ENCODE measurements around the gene PPARG. TPM values are rescaled to one million over a fixed set of nuclear protein-coding genes. Genes with fewer than 3 reads are reported as not detected.
A peak's percentile ranks its signal among the peaks of the same experiment; 100 is the strongest.

PPARG gene
- total and polyA plus RNA-seq, 2 of the 8 experiments (the other 6 are each of a cell fraction or from before 2014, with no cell fraction given), result 0.06 TPM; not detected in 1

DNA sequence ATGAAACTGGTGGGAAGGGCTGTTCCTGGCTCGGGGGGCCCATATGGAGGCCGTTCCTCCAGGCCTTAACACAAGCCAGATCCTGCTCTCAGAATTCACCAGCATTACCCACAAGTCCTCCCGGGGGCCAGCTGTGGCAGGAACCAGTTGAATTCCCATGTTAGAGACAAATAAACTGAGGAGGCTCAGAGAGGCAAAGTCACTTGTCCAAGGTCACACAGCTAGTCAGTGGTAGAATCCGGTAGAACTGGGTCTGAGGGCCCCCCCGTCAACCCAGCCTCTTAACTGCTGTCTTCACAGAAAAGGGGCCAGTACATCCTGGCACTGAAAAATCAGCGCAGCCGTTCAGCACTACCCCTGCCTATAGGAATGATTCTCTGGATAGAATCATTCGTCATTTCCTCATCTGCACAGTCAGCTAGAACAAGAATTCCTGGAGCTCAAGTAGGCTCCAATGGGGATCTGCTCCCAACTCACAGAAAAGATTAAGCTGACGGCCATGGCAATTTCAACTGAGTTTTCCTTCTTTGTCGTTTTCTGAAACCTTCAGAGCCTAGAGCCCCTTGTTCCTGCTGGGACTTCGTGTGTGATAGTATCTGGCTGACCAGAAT is 183.2 kb downstream of the PPARG start:
- H3K4me1 ChIP-seq (replicated peaks in 1 of 4; ENCODE audit: control insufficient read depth in 3 of 4, insufficient read depth in 4 of 4, low read length in 3 of 4), result peaks cover 0 to 4% (median 0%) of the 10 kb centered on the region in 4 experiments; a peak in 2 of 7 replicates
- H3K27ac ChIP-seq (ENCODE audit: low read depth, low read length), result no peak overlapping the region
- H4K8ac ChIP-seq (ENCODE audit: extremely low read depth, insufficient read depth, low read length), result no peak overlapping the region
- no peak overlapping the region for H4K91ac ChIP-seq (replicated peaks; ENCODE audit: insufficient read length, low read length)
- no peak overlapping the region for H2BK20ac ChIP-seq (ENCODE audit: low read length)
- no peak overlapping the region for H2AFZ ChIP-seq (ENCODE audit: low read length)
- no peaks in the 10 kb centered on the region for H3K27me3 ChIP-seq (replicated peaks in 1 of 4; ENCODE audit: control insufficient read depth in 3 of 4, extremely low read depth in 1 of 4, insufficient read depth in 3 of 4, low read length in 3 of 4)
- FAIRE-seq (no peak), DNase-seq (ENCODE audit: low read depth in 1 of 2, low spot score in 2 of 2) (no peak)
- H2BK5ac ChIP-seq (ENCODE audit: low read depth, low read length), result no peak overlapping the region
- no peak overlapping the region for H3K56ac ChIP-seq (replicated peaks; ENCODE audit: insufficient read length, low read depth, low read length)
- H3K9ac ChIP-seq (replicated peaks in 1 of 4; ENCODE audit: extremely low read depth in 1 of 4, low read depth in 3 of 4, low read length in 3 of 4), result no peak overlapping the region
- no peak overlapping the region for H3K4me2 ChIP-seq (ENCODE audit: insufficient read depth in 1 of 2, low read depth in 2 of 2, low read length in 2 of 2)
- H4K20me1 ChIP-seq (replicated peaks in 1 of 2; ENCODE audit: control insufficient read depth in 1 of 2, insufficient read depth in 2 of 2, low read length in 2 of 2), result no peaks in the 10 kb centered on the region
- H3K14ac ChIP-seq (ENCODE audit: insufficient read length), result no peak overlapping the region
- no peaks in the 10 kb centered on the region for H3K9me3 ChIP-seq (ENCODE audit: insufficient read depth in 2 of 2, low read depth in 1 of 2, low read length in 1 of 2)
- no peak overlapping the region for H2BK15ac ChIP-seq (ENCODE audit: low read length)
- ChIA-PET CTCF (ENCODE audit: partially characterized antibody) (interaction anchor here (1.2 to 5.3 kb wide), 4 partner anchors 8 to 333 kb away, joined by 3 to 25 read pairs (median 13); no protein-coding TSS in a partner anchor), POLR2A (ENCODE audit: partially characterized antibody) (interaction anchor here (1.7 kb wide), 1 partner anchor 11 kb away, joined by 4 read pairs; no protein-coding TSS in a partner anchor)
- no peaks in the 10 kb centered on the region for H3K79me2 ChIP-seq (ENCODE audit: control insufficient read depth in 1 of 2, insufficient read depth in 2 of 2, low read length in 2 of 2)
- no peak for TF ChIP-seq CHD2 (IDR thresholded peaks at IDR 0.05; ENCODE audit: low read length)
- TF ChIP-seq, protein P1, sequence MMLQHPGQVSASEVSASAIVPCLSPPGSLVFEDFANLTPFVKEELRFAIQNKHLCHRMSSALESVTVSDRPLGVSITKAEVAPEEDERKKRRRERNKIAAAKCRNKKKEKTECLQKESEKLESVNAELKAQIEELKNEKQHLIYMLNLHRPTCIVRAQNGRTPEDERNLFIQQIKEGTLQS (IDR thresholded peaks at IDR 0.05; ENCODE audit: insufficient read depth, low read depth, low read length), result no peak
- TF ChIP-seq KDM1A (IDR thresholded peaks at IDR 0.05; ENCODE audit: borderline replicate concordance, low read length), result peak; percentile 38; the same call in 1 of the 2 replicates
- TF ChIP-seq, protein P2, sequence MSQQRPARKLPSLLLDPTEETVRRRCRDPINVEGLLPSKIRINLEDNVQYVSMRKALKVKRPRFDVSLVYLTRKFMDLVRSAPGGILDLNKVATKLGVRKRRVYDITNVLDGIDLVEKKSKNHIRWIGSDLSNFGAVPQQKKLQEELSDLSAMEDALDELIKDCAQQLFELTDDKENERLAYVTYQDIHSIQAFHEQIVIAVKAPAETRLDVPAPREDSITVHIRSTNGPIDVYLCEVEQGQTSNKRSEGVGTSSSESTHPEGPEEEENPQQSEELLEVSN (IDR thresholded peaks at IDR 0.05), result no peak
- H3K36me3 ChIP-seq (ENCODE audit: control insufficient read depth in 2 of 4, insufficient read depth in 4 of 4, low read length in 3 of 4), result no peaks in the 10 kb centered on the region
- no peak overlapping the region for H3K18ac ChIP-seq (ENCODE audit: extremely low read depth, low read length)
- WGBS, 2 experiments (ENCODE audit: extremely low coverage in 1 of 2, insufficient coverage in 1 of 2, insufficient read length in 1 of 2, insufficient replicate concordance in 2 of 2, low coverage in 1 of 2, low lambda C conversion rate in 2 of 2, missing lambda C conversion rate in 1 of 2), result 79% methylated on average over 11 of the region's 11 CpGs; no CpG with 5 or more reads in 1 of the 2 experiments
- H4K5ac ChIP-seq (ENCODE audit: insufficient read length, low read depth, low read length), result no peak overlapping the region
- no peak overlapping the region for H3K23ac ChIP-seq (ENCODE audit: insufficient read length)
- H2BK12ac ChIP-seq (ENCODE audit: low read depth, low read length), result no peak overlapping the region
- H3K4me3 ChIP-seq (ENCODE audit: extremely low read depth in 1 of 4, insufficient read depth in 2 of 4, low read depth in 3 of 4, low read length in 4 of 4), result no peak overlapping the region
- no peak overlapping the region for H2AK5ac ChIP-seq (ENCODE audit: low read depth, low read length)
- H3K23me2 ChIP-seq (ENCODE audit: low read depth, low read length), result no peaks in the 10 kb centered on the region
- H3K79me1 ChIP-seq (ENCODE audit: low read depth, low read length), result no peaks in the 10 kb centered on the region
- H3K4ac ChIP-seq (replicated peaks; ENCODE audit: insufficient read length, low read depth, low read length), result no peak overlapping the region
- H2BK120ac ChIP-seq (replicated peaks; ENCODE audit: low read depth, low read length), result no peak overlapping the region
